Measurements from ENCODE around the gene PTPRJ. TPM values are rescaled to one million over a fixed set of nuclear protein-coding genes. Genes with fewer than 3 reads are reported as not detected.

PTPRJ gene
- total and polyA plus RNA-seq, 2 donors (not counting 3 experiments of a cell fraction or from before 2014, with no cell fraction given), result 3.1 to 7.7 TPM

- Histone ChIP-seq H3K4me1 (ENCODE audit: control insufficient read depth, extremely low read depth, insufficient read depth, low read length) (no peaks in the 10 kb centered on the region), H3K4me2 (ENCODE audit: insufficient read depth, low read length) (no peak overlapping the region), H3K27ac (ENCODE audit: insufficient read depth, low read depth, low read length) (no peak overlapping the region), H3K9me3 (replicated peaks; ENCODE audit: control insufficient read depth, insufficient read depth, low read length) (no peaks in the 10 kb centered on the region), H3K36me3 (ENCODE audit: control insufficient read depth in 2 of 2, extremely low read depth in 1 of 2, insufficient read depth in 2 of 2, low read length in 2 of 2) (no peaks in the 10 kb centered on the region), H3K4me3 (replicated peaks in 1 of 3; ENCODE audit: insufficient read depth in 1 of 3, low read depth in 1 of 3, low read length in 3 of 3) (no peak overlapping the region), H3K9me1 (replicated peaks; ENCODE audit: control insufficient read depth, extremely low read depth, insufficient read depth, low read length) (no peaks in the 10 kb centered on the region), H4K20me1 (replicated peaks; ENCODE audit: control insufficient read depth, extremely low read depth, insufficient read depth, low read length) (no peaks in the 10 kb centered on the region), H3K27me3 (ENCODE audit: control insufficient read depth in 2 of 2, insufficient read depth in 2 of 2, low read length in 2 of 2) (no peaks in the 10 kb centered on the region), H2AFZ (ENCODE audit: low read depth, low read length) (no peak overlapping the region), H3K9ac (replicated peaks; ENCODE audit: extremely low read depth, insufficient read depth, low read length) (no peak overlapping the region), H3K79me2 (ENCODE audit: control insufficient read depth, insufficient read depth, low read length) (no peaks in the 10 kb centered on the region)
- intact Hi-C loops (cut with micrococcal nuclease), result no loop called here
- TF ChIP-seq POLR2A (IDR thresholded peaks at IDR 0.05; ENCODE audit: low read depth, low read length) (no peak), CTCF (IDR thresholded peaks at IDR 0.05; ENCODE audit: extremely low read depth in 1 of 2, insufficient read depth in 1 of 2, low read depth in 1 of 2, low read length in 2 of 2) (no peak), JUN (IDR thresholded peaks at IDR 0.05; ENCODE audit: borderline replicate concordance, insufficient read depth, insufficient read length, low read depth) (no peak), MAX (IDR thresholded peaks at IDR 0.05; ENCODE audit: insufficient read depth, insufficient read length) (no peak), MYC (IDR thresholded peaks at IDR 0.05; ENCODE audit: low read depth, low read length) (no peak), EZH2 (IDR thresholded peaks at IDR 0.05; ENCODE audit: borderline replicate concordance, low read depth, low read length, severe bottlenecking) (no peak), FOS (IDR thresholded peaks at IDR 0.05; ENCODE audit: borderline replicate concordance, insufficient read depth, low read length) (no peak), POLR2AphosphoS5 (IDR thresholded peaks at IDR 0.05; ENCODE audit: insufficient read depth, low read depth, low read length) (no peak), GATA2 (IDR thresholded peaks at IDR 0.05; ENCODE audit: insufficient read depth, insufficient read length, low read depth, low read length) (no peak)
- no TSS peak for BruUV-seq (replicated peaks)
- dilution Hi-C loops (cut with MboI; ENCODE audit: extremely low pct_ligation_motif_present, low sequenced_read_pairs), result no loop called here
- POLR2A ChIA-PET, result interaction anchor here (0.7 kb wide), 1 partner anchor 19 kb away, joined by 3 read pairs; no protein-coding TSS in a partner anchor
- CTCF ChIA-PET, result no interaction called here
- DNase-seq (ENCODE audit: low read depth, low spot score) (no peak), FAIRE-seq (no peak)
Measured at GRCh38 chr11:48044577-48044976, 64.2 kb downstream of the PTPRJ start.

Measured in endothelial cell of umbilical vein (primary cell).